ENCODE data around the gene ICA1.

DNA sequence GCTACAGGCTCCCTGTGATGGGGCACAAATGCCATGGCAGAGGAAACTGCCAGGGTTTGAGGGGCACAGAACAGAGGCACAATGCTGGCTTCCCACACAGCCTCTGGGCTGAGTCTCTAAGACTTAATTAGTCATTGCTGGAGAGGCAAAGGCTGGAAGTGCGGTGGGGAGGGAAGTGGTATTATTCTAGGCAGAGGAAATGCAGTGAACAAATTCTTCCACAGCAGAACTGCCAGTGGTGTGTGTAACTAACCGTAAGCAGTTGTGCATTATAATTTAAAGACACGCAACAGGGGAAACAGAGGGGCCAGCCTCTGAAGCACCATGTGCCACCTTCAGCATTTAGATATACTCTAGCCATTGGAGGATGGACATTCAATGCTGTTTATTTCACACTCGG lies 12.8 kb downstream of the ICA1 start:
- no peak for TF ChIP-seq CTCF (IDR thresholded peaks at IDR 0.05)
- TF ChIP-seq POLR2A (IDR thresholded peaks at IDR 0.05), result no peak

Measured in thyroid gland (tissue), 4 donors.